ENCODE measurements around the gene PANX1. TPM values are rescaled to one million over a fixed set of nuclear protein-coding genes. Genes with fewer than 3 reads are reported as not detected.

PANX1 gene
- polyA plus RNA-seq, 1 donor (not counting 4 experiments of a cell fraction or from before 2014, with no cell fraction given): 58.5 TPM

- Histone ChIP-seq H3K27me3 (ENCODE audit: control insufficient read depth, extremely low read depth, insufficient read depth, low read length) (no peaks in the 10 kb centered on the region), H3K4me1 (ENCODE audit: control insufficient read depth, extremely low read depth, insufficient read depth, low read length) (peaks cover 65% of the 10 kb centered on the region), H3K36me3 (ENCODE audit: control insufficient read depth in 2 of 2, extremely low read depth in 1 of 2, insufficient read depth in 2 of 2, low read length in 2 of 2) (peaks cover 0 to 4% of the 10 kb centered on the region in 2 experiments), H3K9me1 (ENCODE audit: control insufficient read depth, extremely low read depth, insufficient read depth, low read length) (peaks cover 3% of the 10 kb centered on the region), H3K4me2 (ENCODE audit: control insufficient read depth, extremely low read depth, insufficient read depth, low read depth, low read length) (no peak overlapping the region), H3K9me3 (ENCODE audit: control insufficient read depth, low read depth, low read length) (no peaks in the 10 kb centered on the region), H4K20me1 (ENCODE audit: control insufficient read depth, extremely low read depth, insufficient read depth, low read length) (no peaks in the 10 kb centered on the region), H3K4me3 (ENCODE audit: control insufficient read depth in 2 of 3, extremely low read depth in 1 of 3, insufficient read depth in 2 of 3, low read depth in 1 of 3, low read length in 3 of 3) (no peak overlapping the region), H3K79me2 (ENCODE audit: control insufficient read depth, insufficient read depth, low read length) (peaks cover 83% of the 10 kb centered on the region), H3K27ac (ENCODE audit: control insufficient read depth, insufficient read depth, low read length) (no peak overlapping the region), H3K9ac (ENCODE audit: control insufficient read depth, extremely low read depth, insufficient read depth, low read length) (no peak overlapping the region), H2AFZ (ENCODE audit: control insufficient read depth, low read length) (no peak overlapping the region)
- FAIRE-seq (no peak), DNase-seq (ENCODE audit: low read depth, low spot score) (no peak)
- dilution Hi-C loops (cut with MboI; ENCODE audit: extremely low pct_ligation_motif_present, low sequenced_read_pairs): no loop called here
- no peak for TF ChIP-seq CTCF (optimal IDR thresholded peaks at IDR 0.05 in 1 of 3, IDR thresholded peaks at IDR 0.05 in 1 of 3, conservative IDR thresholded peaks at IDR 0.05 in 1 of 3; ENCODE audit: extremely low read depth in 1 of 3, insufficient read depth in 2 of 3, low read length in 3 of 3)
- no peak for TF ChIP-seq EZH2 (IDR thresholded peaks at IDR 0.05; ENCODE audit: low read length)
Observed at GRCh38 chr11:94147433-94147845, 18.8 kb downstream of the PANX1 start.

GRCh38 chr11:94148189-94148588 is 19.5 kb downstream of the PANX1 start:
- Histone ChIP-seq H2AFZ (ENCODE audit: control insufficient read depth, low read length) (no peak overlapping the region), H3K27me3 (ENCODE audit: control insufficient read depth, extremely low read depth, insufficient read depth, low read length) (no peaks in the 10 kb centered on the region), H3K36me3 (ENCODE audit: control insufficient read depth in 2 of 2, extremely low read depth in 1 of 2, insufficient read depth in 2 of 2, low read length in 2 of 2) (peaks cover 0 to 4% of the 10 kb centered on the region in 2 experiments), H3K9ac (ENCODE audit: control insufficient read depth, extremely low read depth, insufficient read depth, low read length) (no peak overlapping the region), H3K4me3 (ENCODE audit: control insufficient read depth in 2 of 3, extremely low read depth in 1 of 3, insufficient read depth in 2 of 3, low read depth in 1 of 3, low read length in 3 of 3) (no peak overlapping the region), H3K4me2 (ENCODE audit: control insufficient read depth, extremely low read depth, insufficient read depth, low read depth, low read length) (no peak overlapping the region), H4K20me1 (ENCODE audit: control insufficient read depth, extremely low read depth, insufficient read depth, low read length) (no peaks in the 10 kb centered on the region), H3K27ac (ENCODE audit: control insufficient read depth, insufficient read depth, low read length) (no peak overlapping the region), H3K4me1 (ENCODE audit: control insufficient read depth, extremely low read depth, insufficient read depth, low read length) (peaks cover 67% of the 10 kb centered on the region), H3K9me1 (ENCODE audit: control insufficient read depth, extremely low read depth, insufficient read depth, low read length) (peaks cover 3% of the 10 kb centered on the region), H3K9me3 (ENCODE audit: control insufficient read depth, low read depth, low read length) (no peaks in the 10 kb centered on the region), H3K79me2 (ENCODE audit: control insufficient read depth, insufficient read depth, low read length) (peaks cover 83% of the 10 kb centered on the region)
- TF ChIP-seq CTCF (optimal IDR thresholded peaks at IDR 0.05 in 1 of 3, IDR thresholded peaks at IDR 0.05 in 1 of 3, conservative IDR thresholded peaks at IDR 0.05 in 1 of 3; ENCODE audit: extremely low read depth in 1 of 3, insufficient read depth in 2 of 3, low read length in 3 of 3) (no peak), EZH2 (IDR thresholded peaks at IDR 0.05; ENCODE audit: low read length) (no peak)
- dilution Hi-C loops (cut with MboI; ENCODE audit: extremely low pct_ligation_motif_present, low sequenced_read_pairs): no loop called here
- FAIRE-seq: no peak
- DNase-seq (ENCODE audit: low read depth, low spot score): no peak

All from keratinocyte (primary cell).